ENCODE data around the gene RASSF5.

The RASSF5 gene

GRCh38 chr1:206495493-206496046 lies 11.8 kb upstream of the RASSF5 start:
- TF ChIP-seq CTCF (IDR thresholded peaks at IDR 0.05; ENCODE audit: insufficient read depth, low read depth, low read length, missing control alignments): no peak
- DNase-seq (ENCODE audit: low read depth): no peak
- no peak overlapping the region for H3K4me3 ChIP-seq (ENCODE audit: low read length)

GRCh38 chr1:206496131-206496793 lies 11.1 kb upstream of the RASSF5 start:
- no peak overlapping the region for H3K4me3 ChIP-seq (ENCODE audit: low read length)
- TF ChIP-seq CTCF (IDR thresholded peaks at IDR 0.05; ENCODE audit: insufficient read depth, low read depth, low read length, missing control alignments): no peak
- no peak for DNase-seq (ENCODE audit: low read depth)

GRCh38 chr1:206497363-206497762 lies 10.0 kb upstream of the RASSF5 start:
- H3K4me3 ChIP-seq (ENCODE audit: low read length): no peak overlapping the region
- DNase-seq (ENCODE audit: low read depth): no peak
- TF ChIP-seq CTCF (IDR thresholded peaks at IDR 0.05; ENCODE audit: insufficient read depth, low read depth, low read length, missing control alignments): no peak

GRCh38 chr1:206497774-206498173 lies 9.6 kb upstream of the RASSF5 start:
- TF ChIP-seq CTCF (IDR thresholded peaks at IDR 0.05; ENCODE audit: insufficient read depth, low read depth, low read length, missing control alignments): no peak
- H3K4me3 ChIP-seq (ENCODE audit: low read length): no peak overlapping the region
- DNase-seq (ENCODE audit: low read depth): no peak

GRCh38 chr1:206498685-206499084 lies 8.6 kb upstream of the RASSF5 start:
- no peak for TF ChIP-seq CTCF (IDR thresholded peaks at IDR 0.05; ENCODE audit: insufficient read depth, low read depth, low read length, missing control alignments)
- H3K4me3 ChIP-seq (ENCODE audit: low read length): no peak overlapping the region

GRCh38 chr1:206500046-206500445 lies 7.3 kb upstream of the RASSF5 start:
- DNase-seq (ENCODE audit: low read depth): no peak
- TF ChIP-seq CTCF (IDR thresholded peaks at IDR 0.05; ENCODE audit: insufficient read depth, low read depth, low read length, missing control alignments): no peak

More at GRCh38 chr1:206498685-206499084, 8.6 kb upstream of the RASSF5 start:
- DNase-seq (ENCODE audit: low read depth): peak; percentile 88

GRCh38 chr1:206501881-206502280 lies 5.5 kb upstream of the RASSF5 start:
- DNase-seq (ENCODE audit: low read depth): no peak
- H3K4me3 ChIP-seq (ENCODE audit: low read length): no peak overlapping the region
- TF ChIP-seq CTCF (IDR thresholded peaks at IDR 0.05; ENCODE audit: insufficient read depth, low read depth, low read length, missing control alignments): no peak

More at GRCh38 chr1:206500046-206500445, 7.3 kb upstream of the RASSF5 start:
- no peak overlapping the region for H3K4me3 ChIP-seq (ENCODE audit: low read length)

Data from epithelial cell of esophagus (primary cell).